NCI-H1417 (cell line): ENCODE measurements around the gene SERP1.

ENCODE experiments used
- DNase-seq, 3 experiments: peaks; one replicate each; lab custom pipeline; 2025; lab: John Stamatoyannopoulos, UW

Gene SERP1

GRCh38 chr3:150546226-150547044 lies at the start of gene SERP1, which contains the start of gene EIF2A:
Gene SERP1, minus strand, starts transcription at chr3:150546496. Its CDS starts 361 bp downstream, at chr3:150546135.
Gene EIF2A, plus strand, starts transcription at chr3:150546787. Its CDS starts 16 bp downstream, at chr3:150546803.
- DNase-seq = peak; percentile 99 to 100 (median 100)

GRCh38 chr3:150594150-150594549 lies 47.9 kb upstream of the SERP1 start:
- DNase-seq = no peak

- DNase-seq = no peak
Measured at GRCh38 chr3:150589759-150590158, 43.5 kb upstream of the SERP1 start.

GRCh38 chr3:150588027-150588830 lies 41.9 kb upstream of the SERP1 start:
- DNase-seq = peak in 1 of 3 experiments; percentile 13

- DNase-seq = no peak
Measured at GRCh38 chr3:150583028-150583427, 36.7 kb upstream of the SERP1 start.

GRCh38 chr3:150582620-150583019 lies 36.3 kb upstream of the SERP1 start:
- DNase-seq = no peak

GRCh38 chr3:150581174-150581573 lies 34.9 kb upstream of the SERP1 start:
- no peak for DNase-seq

GRCh38 chr3:150577855-150578254 lies 31.6 kb upstream of the SERP1 start:
- no peak for DNase-seq

- DNase-seq = no peak
Measured at GRCh38 chr3:150567328-150567727, 21.0 kb upstream of the SERP1 start.

- no peak for DNase-seq
Measured at GRCh38 chr3:150564243-150564642, 17.9 kb upstream of the SERP1 start.

GRCh38 chr3:150557725-150558124 lies 11.4 kb upstream of the SERP1 start:
- DNase-seq = no peak

GRCh38 chr3:150556792-150557191 lies 10.5 kb upstream of the SERP1 start:
- no peak for DNase-seq

- no peak for DNase-seq
Measured at GRCh38 chr3:150555859-150556436, 9.7 kb upstream of the SERP1 start.

GRCh38 chr3:150547045-150547741 lies 897 bp upstream of the SERP1 start:
- no peak for DNase-seq

GRCh38 chr3:150545419-150546225 lies 674 bp downstream of the SERP1 start:
- peak; percentile 59 to 71 (median 66) for DNase-seq

- peak in 1 of 3 experiments; percentile 42 for DNase-seq
Measured at GRCh38 chr3:150544726-150545125, 1.6 kb downstream of the SERP1 start.

- DNase-seq = no peak
Measured at GRCh38 chr3:150544041-150544440, 2.3 kb downstream of the SERP1 start.

GRCh38 chr3:150543531-150543930 lies 2.8 kb downstream of the SERP1 start:
- no peak for DNase-seq

- no peak for DNase-seq
Measured at GRCh38 chr3:150543128-150543527, 3.2 kb downstream of the SERP1 start.

GRCh38 chr3:150540991-150541390 lies 5.3 kb downstream of the SERP1 start:
- no peak for DNase-seq

- no peak for DNase-seq
Measured at GRCh38 chr3:150540297-150540696, 6.0 kb downstream of the SERP1 start.
